Measurements from ENCODE around the gene URI1. TPM values are rescaled to one million over a fixed set of nuclear protein-coding genes. Genes with fewer than 3 reads are reported as not detected.

URI1 gene
- polyA plus RNA-seq, 1 of the 3 experiments (the other 2 are of a cell fraction) = 32.4 TPM

- peaks cover 94% of the 10 kb centered on the region for H3K79me2 ChIP-seq (ENCODE audit: insufficient read depth)
Measured at GRCh38 chr19:29978080-29978479, 36.0 kb downstream of the URI1 start.

GRCh38 chr19:29983568-29983967 is 41.5 kb downstream of the URI1 start:
- Histone ChIP-seq H3K27ac (ENCODE audit: low read depth in 2 of 2, low read length in 1 of 2) (no peak overlapping the region), H3K9me2 (0 out of 2 replicates have a peak, but pooled peaks cover 3% of the 10 kb centered on the region), H4K20me1 (ENCODE audit: insufficient read depth) (peaks cover 25% of the 10 kb centered on the region), H3K9ac (no peak overlapping the region), H2AFZ (ENCODE audit: low read depth) (no peak overlapping the region), H3K27me3 (ENCODE audit: insufficient read depth) (no peaks in the 10 kb centered on the region), H3K4me3 (ENCODE audit: low read depth in 2 of 2, low read length in 1 of 2) (no peak overlapping the region), H3K4me2 (no peak overlapping the region), H3K9me3 (no peaks in the 10 kb centered on the region), H3K4me1 (ENCODE audit: control insufficient read depth in 1 of 2, insufficient read depth in 2 of 2, low read depth in 1 of 2, low read length in 1 of 2) (peaks cover 0 to 2% of the 10 kb centered on the region in 2 experiments; a peak in 2 of 4 replicates), H3K79me2 (ENCODE audit: insufficient read depth) (peaks cover 94% of the 10 kb centered on the region), H3K36me3 (replicated peaks in 1 of 2; ENCODE audit: control insufficient read depth in 1 of 2, insufficient read depth in 2 of 2, low read length in 1 of 2) (peaks cover 18 to 19% of the 10 kb centered on the region in 2 experiments), H3F3A (replicated peaks; ENCODE audit: insufficient read depth) (no peaks in the 10 kb centered on the region)
- no peak for TF ChIP-seq FOXJ3 (CRISPR knock-in tag; IDR thresholded peaks at IDR 0.05)
- no peak for TF ChIP-seq SMC3 (IDR thresholded peaks at IDR 0.05; ENCODE audit: low read depth, low read length)
- no peak for TF ChIP-seq TEAD4 (IDR thresholded peaks at IDR 0.05; ENCODE audit: borderline replicate concordance, insufficient read depth)
- TF ChIP-seq NRF1 (IDR thresholded peaks at IDR 0.05; ENCODE audit: low read depth, low read length) = no peak
- TF ChIP-seq JUND (IDR thresholded peaks at IDR 0.05) = no peak
- no peak for TF ChIP-seq EP300 (IDR thresholded peaks at IDR 0.05; ENCODE audit: borderline replicate concordance in 1 of 2, low read depth in 1 of 2, low read length in 1 of 2)
- no peak for TF ChIP-seq RAD21 (IDR thresholded peaks at IDR 0.05; ENCODE audit: low read length)
- no peak for TF ChIP-seq NFIC (IDR thresholded peaks at IDR 0.05; ENCODE audit: borderline replicate concordance)
- TF ChIP-seq USF1 (IDR thresholded peaks at IDR 0.05; ENCODE audit: borderline replicate concordance, low read depth) = no peak
- no peak for TF ChIP-seq FOXM1 (IDR thresholded peaks at IDR 0.05; ENCODE audit: low read depth)
- TF ChIP-seq YY1 (IDR thresholded peaks at IDR 0.05; ENCODE audit: low read depth) = no peak
- TF ChIP-seq IRF3 (IDR thresholded peaks at IDR 0.05; ENCODE audit: low read depth, low read length) = no peak
- TF ChIP-seq TCF12 (IDR thresholded peaks at IDR 0.05) = no peak
- TF ChIP-seq MEF2A (IDR thresholded peaks at IDR 0.05; ENCODE audit: borderline replicate concordance, low read depth) = no peak
- no peak for DNase-seq
- CTCF ChIA-PET = interaction anchor here (3.4 kb wide), 1 partner anchor 17 kb away, joined by 17 read pairs; no protein-coding TSS in a partner anchor
- POLR2A ChIA-PET = no interaction called here
- WGBS (ENCODE audit: low lambda C conversion rate) = 80% methylated on average over 3 of the region's 3 CpGs

More at GRCh38 chr19:29978080-29978479, 36.0 kb downstream of the URI1 start:
- H3K4me1 ChIP-seq (ENCODE audit: control insufficient read depth in 1 of 2, insufficient read depth in 2 of 2, low read depth in 1 of 2, low read length in 1 of 2) = peaks cover 0 to 2% of the 10 kb centered on the region in 2 experiments; a peak in 3 of 4 replicates
- peaks cover 4% of the 10 kb centered on the region for H3F3A ChIP-seq (replicated peaks; ENCODE audit: insufficient read depth)
- no peak overlapping the region for H3K27ac ChIP-seq (ENCODE audit: low read depth in 2 of 2, low read length in 1 of 2)
- no peak overlapping the region for H2AFZ ChIP-seq (ENCODE audit: low read depth)
- H3K4me3 ChIP-seq (ENCODE audit: low read depth in 2 of 2, low read length in 1 of 2) = no peak overlapping the region
- no peak overlapping the region for H3K9ac ChIP-seq
- H3K9me2 ChIP-seq = 0 out of 2 replicates have a peak, but pooled peaks cover 3% of the 10 kb centered on the region
- TF ChIP-seq RAD21 (IDR thresholded peaks at IDR 0.05; ENCODE audit: low read length) (no peak), RXRA (IDR thresholded peaks at IDR 0.05; ENCODE audit: borderline replicate concordance, low read depth) (no peak), NRF1 (IDR thresholded peaks at IDR 0.05; ENCODE audit: low read depth, low read length) (no peak), USF1 (IDR thresholded peaks at IDR 0.05; ENCODE audit: borderline replicate concordance, low read depth) (no peak), MXI1 (IDR thresholded peaks at IDR 0.05; ENCODE audit: low read depth, low read length) (no peak), FOXJ3 (CRISPR knock-in tag; IDR thresholded peaks at IDR 0.05) (no peak), RCOR1 (IDR thresholded peaks at IDR 0.05; ENCODE audit: low read length) (no peak)
- no peaks in the 10 kb centered on the region for H3K27me3 ChIP-seq (ENCODE audit: insufficient read depth)
- peaks cover 65% of the 10 kb centered on the region for H4K20me1 ChIP-seq (ENCODE audit: insufficient read depth)
- POLR2A ChIA-PET = no interaction called here
- CTCF ChIA-PET = interaction anchor here (0.6 to 0.8 kb wide), 4 partner anchors 58 to 286 kb away, joined by 3 read pairs; no protein-coding TSS in a partner anchor
- no peak for DNase-seq
- no peak overlapping the region for H3K4me2 ChIP-seq
- WGBS (ENCODE audit: low lambda C conversion rate) = 93% methylated on average over 3 of the region's 3 CpGs
- H3K9me3 ChIP-seq = no peaks in the 10 kb centered on the region
- peaks cover 0 to 3% of the 10 kb centered on the region in 2 experiments for H3K36me3 ChIP-seq (replicated peaks in 1 of 2; ENCODE audit: control insufficient read depth in 1 of 2, insufficient read depth in 2 of 2, low read length in 1 of 2)

Data from SK-N-SH (cell line).